LNCaP clone FGC (cell line): ENCODE results near the gene POU6F2.

Experiments used
- DNase-seq: peaks from one replicate; pipeline ENCODE4 v3.0.0-alpha.2; 2011; ENCODE audit warnings: low read depth
- H3K4me3 ChIP-seq: 2 replicates; pipeline ENCODE4 v1.5.1; 2011; ENCODE audit warnings: mild to moderate bottlenecking, low read depth, low read length, control low read depth
- CTCF ChIP-seq: IDR thresholded peaks from 2 replicates; pipeline ENCODE4 v1.5.1; 2012; ENCODE audit warnings: mild to moderate bottlenecking; ENCODE audit not compliant: control insufficient read depth, insufficient read depth; ENCODE audit errors: extremely low read depth

Gene POU6F2

GRCh38 chr7:39164887-39165286 lies 187.2 kb downstream of the POU6F2 start:
- DNase-seq: no peak
- no peak for TF ChIP-seq CTCF
- no peak overlapping the region for H3K4me3 ChIP-seq

GRCh38 chr7:39168403-39169098 lies 190.8 kb downstream of the POU6F2 start:
- TF ChIP-seq CTCF: no peak
- no peak for DNase-seq
- no peak overlapping the region for H3K4me3 ChIP-seq

- DNase-seq: no peak
- H3K4me3 ChIP-seq: no peak overlapping the region
- TF ChIP-seq CTCF: no peak
Measured at GRCh38 chr7:39172137-39172536, 194.4 kb downstream of the POU6F2 start.

- DNase-seq: no peak
- no peak for TF ChIP-seq CTCF
- no peak overlapping the region for H3K4me3 ChIP-seq
Measured at GRCh38 chr7:39181398-39181797, 203.7 kb downstream of the POU6F2 start.

GRCh38 chr7:39183796-39184195 lies 206.1 kb downstream of the POU6F2 start:
- DNase-seq: no peak
- TF ChIP-seq CTCF: no peak
- no peak overlapping the region for H3K4me3 ChIP-seq

- no peak for TF ChIP-seq CTCF
- H3K4me3 ChIP-seq: no peak overlapping the region
- DNase-seq: no peak
Measured at GRCh38 chr7:39184391-39184790, 206.7 kb downstream of the POU6F2 start.

- no peak overlapping the region for H3K4me3 ChIP-seq
- TF ChIP-seq CTCF: no peak
- DNase-seq: no peak
Measured at GRCh38 chr7:39186131-39186530, 208.4 kb downstream of the POU6F2 start.
